SKM-1 treated with dmso at 0.1 percent for 144 hours (cell line): ENCODE measurements around the gene CCDC192.
A peak's percentile ranks its signal among the peaks of the same experiment; 100 is the strongest.

Experiments used
- DNase-seq: peaks from one replicate; lab custom pipeline; 2025; ENCODE audit not compliant: unreplicated experiment; lab: John Stamatoyannopoulos, UW

Gene CCDC192

DNA sequence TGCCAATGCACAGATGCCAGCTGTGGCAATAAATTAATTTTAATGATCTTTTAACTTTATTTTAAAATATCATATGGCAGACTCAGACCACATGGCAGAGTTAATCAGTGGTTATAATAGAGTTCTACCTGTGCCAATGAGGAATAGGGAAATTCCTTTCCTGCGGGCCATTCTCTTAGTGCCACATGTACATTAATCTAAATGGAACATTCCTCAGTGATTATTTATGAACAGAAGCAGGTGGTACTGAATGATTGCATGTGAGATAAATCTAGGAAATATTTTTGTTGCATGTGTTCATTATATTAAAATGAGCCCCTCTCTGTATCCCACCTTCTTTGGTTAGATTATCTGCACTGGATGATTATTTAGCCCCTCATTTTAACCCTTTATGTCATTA, 102.3 kb downstream of the CCDC192 start:
- DNase-seq = no peak

DNA sequence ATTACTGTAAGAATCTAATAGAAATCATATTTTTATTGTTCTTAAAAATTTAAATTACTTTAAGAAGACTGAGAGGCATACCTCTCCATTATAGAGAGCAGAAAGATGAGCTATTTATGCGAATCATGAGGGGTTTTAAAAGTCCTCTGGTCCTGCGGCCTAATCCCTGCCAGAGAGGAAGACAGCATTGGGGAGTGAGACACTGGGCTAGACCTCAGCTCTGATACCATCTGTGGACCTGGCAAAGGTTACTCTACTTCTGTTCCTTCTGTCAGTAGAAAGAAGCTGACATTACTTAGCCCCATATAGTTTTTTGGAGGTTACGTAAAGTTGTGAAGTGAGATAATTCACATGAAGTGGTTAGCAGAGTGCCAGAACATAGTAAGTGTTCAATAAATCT, 103.6 kb downstream of the CCDC192 start:
- DNase-seq = no peak

DNA sequence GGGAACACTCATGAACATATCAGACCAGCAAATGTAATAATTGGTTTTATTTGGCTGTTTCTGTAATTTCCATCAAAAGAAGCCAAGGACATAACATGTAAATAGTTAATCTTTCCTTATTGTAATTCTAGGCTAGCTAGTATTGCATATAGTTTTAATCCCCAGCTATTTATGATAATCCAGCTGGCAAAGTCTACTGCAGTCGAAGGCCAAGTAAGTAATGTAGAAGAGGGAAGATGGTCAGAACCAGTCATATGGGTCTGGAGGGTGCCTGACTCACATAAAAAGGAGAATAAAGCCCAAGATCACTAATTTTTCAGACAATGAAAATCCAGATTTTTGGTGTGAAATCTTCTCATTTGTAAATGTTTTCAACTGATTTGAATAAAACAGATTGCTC, 106.3 kb downstream of the CCDC192 start:
- DNase-seq = no peak

- no peak for DNase-seq
Observed at GRCh38 chr5:127810017-127810416, 106.8 kb downstream of the CCDC192 start.

- peak; percentile 68 for DNase-seq
Observed at GRCh38 chr5:127810707-127811490, 107.7 kb downstream of the CCDC192 start.

DNA sequence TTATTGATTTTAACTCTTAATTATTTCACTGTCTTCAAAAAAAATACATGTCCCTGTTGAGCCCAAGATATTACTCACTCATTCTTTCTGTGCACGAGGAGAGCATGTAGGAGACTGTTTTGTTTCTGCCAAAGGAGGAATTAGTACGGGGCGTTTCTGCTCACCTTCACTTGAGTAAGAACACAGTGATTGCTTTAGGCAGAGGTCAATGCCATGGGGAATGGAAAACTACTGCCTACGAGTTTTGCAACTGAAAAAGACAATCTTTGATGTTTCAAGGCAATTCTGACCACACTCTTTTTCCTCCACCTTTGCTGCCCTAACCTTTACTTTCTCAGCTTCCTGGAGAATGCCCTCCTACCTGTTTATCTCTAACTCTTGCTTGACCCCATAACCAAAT, 109.4 kb downstream of the CCDC192 start:
- no peak for DNase-seq

DNA sequence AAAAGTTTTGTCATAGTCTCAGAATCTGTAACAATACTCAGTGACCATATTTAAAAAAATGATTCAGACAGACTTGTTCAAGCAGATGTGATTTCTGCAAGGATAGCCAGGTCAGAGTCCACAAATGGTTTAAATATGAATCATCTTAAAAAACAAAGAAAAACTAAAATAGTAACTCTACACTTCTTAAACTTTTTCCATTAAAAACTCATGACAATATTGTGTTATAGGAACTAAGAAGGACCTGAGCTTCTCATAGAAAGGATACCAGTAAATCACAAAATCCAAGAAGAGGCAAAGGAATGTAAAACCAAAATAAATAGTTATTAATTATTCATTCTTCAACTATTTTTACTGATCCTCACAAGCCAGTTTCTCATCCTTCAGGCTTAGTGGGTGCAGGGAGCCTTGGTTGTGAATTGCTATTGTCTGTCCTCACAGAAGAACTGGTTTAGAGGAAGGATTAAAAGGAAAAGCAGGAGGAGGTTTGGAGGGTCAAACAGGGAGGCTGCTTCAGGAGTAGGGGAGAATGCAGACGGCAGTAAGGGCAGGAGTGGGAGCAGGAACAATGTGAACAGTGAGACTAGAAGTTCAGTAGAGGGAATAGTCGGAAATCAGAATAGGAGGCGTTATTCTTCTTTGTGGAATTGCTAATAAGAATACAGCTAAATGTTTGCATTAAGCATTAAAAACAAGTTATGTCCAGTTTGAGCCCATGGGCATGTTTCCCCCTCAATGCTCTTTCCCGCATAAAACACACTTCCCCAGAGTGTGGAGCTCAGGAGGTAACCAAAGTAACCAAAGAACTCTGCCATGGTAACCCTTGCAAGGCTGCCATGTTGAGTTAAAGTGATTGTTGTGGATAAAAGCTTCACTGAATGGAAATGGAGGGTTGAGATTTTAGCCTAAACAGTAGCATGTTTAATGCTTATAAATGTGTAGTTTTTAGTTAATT, 110.7 kb downstream of the CCDC192 start:
- DNase-seq = no peak

GRCh38 chr5:127814588-127814973, 111.4 kb downstream of the CCDC192 start:
- no peak for DNase-seq

DNA sequence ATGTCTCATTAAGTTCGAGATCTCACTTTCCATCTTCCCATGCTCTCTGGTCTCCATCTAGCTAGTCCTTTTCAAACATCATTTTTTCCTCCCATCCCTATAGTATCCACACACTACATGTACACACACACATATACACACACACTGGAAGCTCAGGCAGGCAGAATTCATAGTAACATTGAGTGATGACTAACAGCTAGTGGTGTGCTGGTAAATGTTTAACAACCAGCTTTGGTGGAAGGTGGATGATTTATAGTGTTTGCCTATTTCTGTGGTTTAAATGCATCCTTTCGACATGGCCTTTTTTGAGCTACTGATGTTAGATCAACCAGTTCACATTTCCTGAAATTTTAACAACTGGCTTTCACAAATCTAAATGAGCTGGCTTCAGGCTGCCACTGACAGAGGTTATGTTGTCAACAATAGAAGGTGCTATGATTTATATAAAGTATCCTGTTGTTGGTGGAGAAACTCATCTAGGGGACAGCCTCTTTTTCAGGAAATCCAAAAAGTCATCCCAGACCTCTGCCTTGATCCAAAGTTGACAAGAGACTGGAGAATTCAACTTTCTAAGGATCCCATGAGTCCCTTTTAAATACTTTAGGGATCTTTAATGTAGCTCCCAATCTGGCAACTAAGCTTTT, 117.8 kb downstream of the CCDC192 start:
- DNase-seq = no peak

DNA sequence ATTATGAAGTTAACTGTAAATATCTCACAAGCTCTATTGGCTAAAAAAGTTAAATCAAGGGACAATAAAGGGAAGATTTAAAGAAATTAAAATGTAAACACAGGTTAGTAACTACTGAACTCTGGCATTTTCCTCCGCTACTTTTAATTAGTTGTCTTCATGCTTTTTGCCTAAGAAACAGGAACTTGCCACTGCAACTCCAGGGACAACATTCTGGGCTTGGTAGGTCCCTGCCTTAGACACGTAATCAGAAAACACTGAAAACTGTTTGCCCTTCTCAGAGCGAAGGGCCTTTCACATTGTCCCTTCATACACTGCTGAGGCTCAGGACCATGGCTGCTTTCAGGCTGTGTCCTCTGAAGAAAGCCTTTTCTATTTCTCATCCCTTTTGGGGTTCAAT, 118.7 kb downstream of the CCDC192 start:
- no peak for DNase-seq

DNA sequence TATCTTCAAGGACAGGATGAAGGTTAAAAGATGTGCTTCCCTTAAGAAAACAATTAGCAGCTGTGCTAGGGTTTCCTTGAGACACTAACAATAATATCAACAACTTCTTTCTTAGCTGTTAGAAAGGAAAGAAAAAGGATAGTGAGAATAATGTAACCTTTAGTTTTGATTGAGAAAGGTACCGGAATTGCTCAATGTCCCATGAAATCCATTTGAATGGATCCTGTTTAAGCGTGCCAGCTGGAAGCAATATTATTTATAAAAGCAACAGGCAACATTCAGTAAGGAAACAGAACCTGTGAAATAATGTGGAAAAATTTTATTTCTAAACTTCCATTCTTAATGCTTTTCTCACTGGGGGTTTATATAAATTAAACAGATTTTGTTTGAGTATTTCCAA, 120.9 kb downstream of the CCDC192 start:
- no peak for DNase-seq

- DNase-seq = no peak
Observed at GRCh38 chr5:127826011-127826410, 122.8 kb downstream of the CCDC192 start.

DNA sequence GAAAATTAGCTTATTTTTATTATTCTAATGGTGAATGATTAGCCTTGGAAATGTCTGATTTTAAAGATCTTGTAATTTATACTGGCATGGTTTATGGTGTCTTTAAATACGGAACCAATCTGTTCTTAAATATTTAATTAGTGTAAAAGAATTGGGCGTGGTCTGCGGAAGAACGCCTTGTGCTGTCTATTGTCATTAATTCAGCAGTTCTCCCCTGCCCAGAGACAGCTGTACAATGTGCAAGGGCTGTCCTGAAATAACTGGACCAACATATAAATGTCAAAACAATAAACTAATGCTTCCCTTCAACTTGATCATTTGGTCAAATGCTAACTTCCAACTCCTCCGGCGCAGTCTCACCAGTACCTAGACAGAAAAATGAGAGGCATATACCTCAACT, 124.3 kb downstream of the CCDC192 start:
- DNase-seq = no peak

- no peak for DNase-seq
Observed at GRCh38 chr5:127830157-127830556, 127.0 kb downstream of the CCDC192 start.

- no peak for DNase-seq
Observed at GRCh38 chr5:127830829-127831598, 127.8 kb downstream of the CCDC192 start.

GRCh38 chr5:127832067-127832466, 128.9 kb downstream of the CCDC192 start:
- DNase-seq = no peak

DNA sequence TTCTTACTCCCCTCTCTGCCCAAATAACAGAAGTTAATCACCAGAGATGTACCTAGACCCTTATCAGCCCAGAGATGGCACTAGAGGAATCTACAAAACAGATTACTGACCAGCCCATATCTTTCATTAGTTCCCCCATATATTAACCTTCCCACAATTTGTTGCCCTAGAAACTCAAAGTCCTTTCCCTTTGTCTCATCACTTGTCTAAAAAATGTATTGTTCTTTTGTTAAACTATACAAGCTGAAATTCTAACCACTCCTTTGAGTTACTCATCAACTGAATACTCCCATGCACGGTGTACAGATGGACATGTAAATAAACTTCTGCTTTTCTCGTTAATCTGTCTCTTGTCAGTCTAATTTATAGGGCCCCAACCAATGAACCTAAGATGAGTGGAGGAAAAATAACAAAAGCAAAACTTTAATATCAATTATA, 130.9 kb downstream of the CCDC192 start:
- no peak for DNase-seq

- DNase-seq = no peak
Observed at GRCh38 chr5:127834554-127834953, 131.4 kb downstream of the CCDC192 start.

DNA sequence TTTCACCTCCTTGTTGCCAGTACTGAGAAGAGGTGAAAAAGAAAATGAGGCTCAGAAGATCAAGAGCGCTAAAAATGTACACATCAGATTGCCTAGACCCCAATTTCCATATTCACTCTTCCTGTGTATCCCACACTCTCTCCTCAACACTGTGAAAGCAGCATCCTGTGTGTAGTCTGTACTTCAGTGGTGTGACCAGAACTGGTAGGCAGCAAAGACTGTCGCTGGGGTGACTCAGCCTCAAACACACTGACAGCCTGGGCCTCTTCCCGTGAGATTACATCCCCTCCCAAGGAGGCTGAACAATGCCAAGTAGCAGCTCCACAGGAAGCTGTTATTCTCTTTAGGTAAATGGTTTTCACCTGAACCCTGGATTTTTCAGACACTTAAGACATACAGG, 135.5 kb downstream of the CCDC192 start:
- peak; percentile 11 for DNase-seq

DNA sequence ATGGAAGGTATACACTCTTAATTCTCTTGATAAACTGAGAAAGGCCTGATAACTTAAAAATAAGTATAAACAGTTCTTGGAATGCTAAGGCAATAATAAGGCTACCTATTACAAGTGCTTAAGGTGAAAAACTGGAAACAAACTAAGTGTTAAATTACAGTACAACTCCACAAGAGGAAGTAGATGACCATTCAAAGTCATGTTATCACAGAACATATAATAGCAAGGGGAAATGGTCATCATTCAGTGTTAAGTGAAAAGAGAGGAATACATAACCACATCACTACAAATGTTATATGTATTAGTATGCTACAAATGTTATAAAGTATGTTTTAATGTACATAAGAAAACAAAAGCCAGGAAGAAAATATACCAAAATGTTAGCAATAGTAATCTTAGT, 135.9 kb downstream of the CCDC192 start:
- peak; percentile 35 for DNase-seq
